HepG2 (cell line): ENCODE results near the gene ST6GALNAC6. TPM values are rescaled to one million over a fixed set of nuclear protein-coding genes. Genes with fewer than 3 reads are reported as not detected.

Experiments
- ARID5B ChIP-seq: IDR thresholded peaks from 2 replicates; pipeline ENCODE4 v1.4.0; 2020; ENCODE audit warnings: mild to moderate bottlenecking, missing genetic modification reagents
- CBX1 ChIP-seq: IDR thresholded peaks from one replicate; pipeline ENCODE4 v1.6.1; 2016; ENCODE audit warnings: antibody characterized with exemption, low read depth
- CREM ChIP-seq, 2 experiments: sonication (generic) in 1 of 2; formaldehyde crosslinking in 1 of 2; IDR thresholded peaks; 2 replicates each; pipeline versions ENCODE4 v1.4.0 to v1.6.1; 2016 to 2020; ENCODE audit warnings: antibody characterized with exemption in 1 of 2, mild to moderate bottlenecking in 1 of 2, missing genetic modification reagents in 1 of 2
- NFE2 ChIP-seq: sonication (generic); formaldehyde crosslinking; IDR thresholded peaks from 2 replicates; pipeline ENCODE4 v1.4.0; 2020; ENCODE audit warnings: missing genetic modification reagents
- NONO ChIP-seq, 2 experiments: fragments of 450-650 bp in 1 of 2; sonication (generic) in 1 of 2; formaldehyde crosslinking in 1 of 2; IDR thresholded peaks in 1 of 2; conservative IDR thresholded peaks in 1 of 2; 2 replicates each; pipeline versions ENCODE4 v1.6.1 to v1.8.0; 2017 to 2022; ENCODE audit warnings: mild to moderate bottlenecking in 1 of 2, missing genetic modification reagents in 1 of 2, moderate library complexity in 1 of 2
- RFX3 ChIP-seq: IDR thresholded peaks from 2 replicates; pipeline ENCODE4 v1.6.1; 2016; ENCODE audit warnings: missing biosample characterization, missing genetic modification reagents
- THAP7 ChIP-seq: sonication (generic); formaldehyde crosslinking; IDR thresholded peaks from 2 replicates; pipeline ENCODE4 v1.8.1; 2023; ENCODE audit warnings: mild to moderate bottlenecking, missing genetic modification reagents
- ZFP36 ChIP-seq: fragments of 150-350 bp; IDR thresholded peaks from 2 replicates; pipeline ENCODE4 v1.6.1; 2018; ENCODE audit warnings: borderline replicate concordance, low read length, low read depth; ENCODE audit not compliant: partially characterized antibody
- ZFP90 ChIP-seq: sonication (generic); formaldehyde crosslinking; IDR thresholded peaks from 2 replicates; pipeline ENCODE4 v1.8.0; 2022; ENCODE audit warnings: missing genetic modification reagents, mild to moderate bottlenecking, inconsistent platforms, borderline replicate concordance
- ZMYM3 ChIP-seq: sonication (generic); formaldehyde crosslinking; IDR thresholded peaks from 2 replicates; pipeline ENCODE4 v1.5.1; 2020; ENCODE audit warnings: mild to moderate bottlenecking, missing genetic modification reagents
- ZNF225 ChIP-seq: sonication (generic); formaldehyde crosslinking; IDR thresholded peaks from 2 replicates; pipeline ENCODE4 v1.4.0; 2020; ENCODE audit warnings: mild to moderate bottlenecking, missing genetic modification reagents
- ZNF235 ChIP-seq: sonication (generic); formaldehyde crosslinking; IDR thresholded peaks from 2 replicates; pipeline ENCODE4 v1.8.1; 2023; ENCODE audit warnings: mild to moderate bottlenecking, missing genetic modification reagents, borderline replicate concordance
- ZNF318 ChIP-seq: sonication (generic); formaldehyde crosslinking; IDR thresholded peaks from 2 replicates; pipeline ENCODE4 v1.4.0; 2020; ENCODE audit warnings: mild to moderate bottlenecking, missing genetic modification reagents
- ZNF331 ChIP-seq: sonication (generic); formaldehyde crosslinking; IDR thresholded peaks from 2 replicates; pipeline ENCODE4 v1.4.0; 2020; ENCODE audit warnings: missing genetic modification reagents
- ZNF792 ChIP-seq: IDR thresholded peaks from 2 replicates; pipeline ENCODE4 v1.6.1; 2016
- polyA plus RNA-seq, 8 experiments: library from polyadenylated mRNA; depleted of rRNA in 3 of 8; stranded (reverse) in 7 of 8; unstranded in 1 of 8; fragments of >200 nt; fragmentation: Illumina TruSeq in 4 of 8; extraction: Trizol in 4 of 8; gene quantifications; 2 replicates each; pipeline versions ENCODE4 v1.2.1 to v1.2.3, GENCODE V29; 2011 to 2016; ENCODE audit warnings: low read depth in 4 of 8, missing spikeins in 1 of 8, mixed read lengths in 1 of 8; ENCODE audit not compliant: insufficient read depth in 1 of 8
- total RNA-seq, 5 experiments: library from RNA; depleted of rRNA; stranded (reverse); fragments of >200 nt; fragmentation: Illumina TruSeq; extraction: Trizol; gene quantifications; 2 replicates each; pipeline ENCODE4 v1.2.3, GENCODE V29; 2016; ENCODE audit warnings: low read depth in 1 of 5

The ST6GALNAC6 gene
- total and polyA plus RNA-seq, 2 of the 13 experiments (the other 11 are each of a cell fraction or from before 2014, with no cell fraction given): 18.5 to 65.4 TPM

DNA sequence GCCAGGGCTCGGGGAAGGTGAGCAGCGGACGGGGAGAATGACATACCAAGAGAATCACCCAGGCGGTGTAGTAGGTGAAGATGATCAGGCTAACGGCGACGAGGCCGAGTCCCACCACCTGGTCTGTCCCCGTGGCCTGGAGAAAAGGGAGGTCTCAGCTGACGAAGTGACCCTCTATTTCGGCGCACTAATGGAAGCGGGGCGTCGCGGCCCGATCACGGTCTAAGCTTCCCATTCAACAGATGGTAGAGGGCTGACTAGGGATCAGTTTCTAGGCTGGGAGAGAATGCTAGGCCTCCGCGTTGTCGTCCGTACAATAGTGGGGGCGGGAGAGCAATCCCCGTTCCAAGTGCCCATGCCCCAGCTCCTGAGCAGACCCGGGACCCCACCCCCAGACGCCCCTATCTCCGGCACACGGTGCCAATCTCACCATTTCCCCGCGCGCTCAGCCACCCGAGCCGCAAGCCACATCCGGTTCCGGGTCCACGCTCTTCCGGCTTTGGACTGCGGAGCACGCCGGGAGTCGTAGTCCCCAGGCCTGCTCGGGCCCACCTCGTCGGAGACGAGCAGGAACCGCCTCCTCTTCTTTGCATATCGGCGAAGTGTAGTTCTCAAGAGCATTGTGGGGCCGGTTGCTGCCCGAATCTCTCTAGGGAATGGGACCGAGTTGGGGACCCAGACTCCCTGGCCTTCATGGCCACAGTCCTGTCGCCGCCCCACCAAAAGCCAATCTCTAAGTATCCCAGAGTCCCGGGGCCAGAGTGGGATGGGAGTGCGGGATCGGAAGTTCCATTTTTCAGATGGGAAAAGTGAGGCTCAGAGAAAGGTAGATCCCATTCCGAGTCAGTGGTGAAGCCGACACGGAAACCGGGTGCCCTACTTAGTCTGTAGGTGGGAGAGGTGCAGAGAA lies 38.2 kb upstream of the ST6GALNAC6 start, which contains the start of gene DPM2 (continued):
- TF ChIP-seq ARID5B: peak; percentile 23; the same call in 1 of the 2 replicates
- TF ChIP-seq ZFP36: no peak
- no peak for TF ChIP-seq RFX3
- TF ChIP-seq ZNF235: no peak
- no peak for TF ChIP-seq NONO (IDR thresholded peaks at IDR 0.05)
- TF ChIP-seq NONO (CRISPR knock-in tag; conservative IDR thresholded peaks at IDR 0.05): 0 out of 2 replicates have a peak, but pooled peaks have one; percentile 39
- peak; percentile 78; the same call in 1 of the 2 replicates for TF ChIP-seq THAP7 (CRISPR knock-in tag)
- TF ChIP-seq ZNF318 (CRISPR knock-in tag): no peak
- no peak for TF ChIP-seq ZNF792 (CRISPR knock-in tag)
- peak; percentile 89 for TF ChIP-seq CREM (IDR thresholded peaks at IDR 0.05)
- no peak for TF ChIP-seq CREM (CRISPR knock-in tag; IDR thresholded peaks at IDR 0.05)
- no peak for TF ChIP-seq ZFP90
- peak; percentile 61; the same call in 1 of the 2 replicates for TF ChIP-seq ZMYM3 (CRISPR knock-in tag)
- TF ChIP-seq CBX1: peak; percentile 75
- no peak; the same call in 1 of the 2 replicates for TF ChIP-seq ZNF225 (CRISPR knock-in tag)
- no peak for TF ChIP-seq NFE2 (CRISPR knock-in tag)
- TF ChIP-seq ZNF331 (CRISPR knock-in tag): no peak
